ENCODE data around the gene CENPX.

The CENPX gene

DNA sequence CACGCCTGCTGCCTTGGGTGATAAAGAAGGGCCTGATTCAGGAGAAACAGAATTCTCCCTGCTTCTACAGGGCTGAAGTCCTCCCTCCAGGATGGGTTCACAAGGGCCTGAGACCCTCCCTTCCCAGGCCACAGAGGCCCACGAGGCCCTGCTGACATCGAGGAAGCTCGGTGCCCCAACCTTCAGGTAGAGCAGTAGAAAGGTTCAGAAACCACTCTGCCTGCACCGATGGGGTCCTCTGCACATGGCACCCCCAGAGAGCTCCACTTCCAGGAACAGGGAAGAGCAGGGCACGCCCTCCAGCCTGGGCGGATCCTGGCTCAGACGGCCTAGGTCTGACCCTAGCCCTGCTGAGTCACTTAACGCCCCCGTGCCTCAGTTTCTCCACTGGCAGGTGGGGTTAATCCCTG, 773 bp downstream of the CENPX start:
- DNase-seq: no peak

DNA sequence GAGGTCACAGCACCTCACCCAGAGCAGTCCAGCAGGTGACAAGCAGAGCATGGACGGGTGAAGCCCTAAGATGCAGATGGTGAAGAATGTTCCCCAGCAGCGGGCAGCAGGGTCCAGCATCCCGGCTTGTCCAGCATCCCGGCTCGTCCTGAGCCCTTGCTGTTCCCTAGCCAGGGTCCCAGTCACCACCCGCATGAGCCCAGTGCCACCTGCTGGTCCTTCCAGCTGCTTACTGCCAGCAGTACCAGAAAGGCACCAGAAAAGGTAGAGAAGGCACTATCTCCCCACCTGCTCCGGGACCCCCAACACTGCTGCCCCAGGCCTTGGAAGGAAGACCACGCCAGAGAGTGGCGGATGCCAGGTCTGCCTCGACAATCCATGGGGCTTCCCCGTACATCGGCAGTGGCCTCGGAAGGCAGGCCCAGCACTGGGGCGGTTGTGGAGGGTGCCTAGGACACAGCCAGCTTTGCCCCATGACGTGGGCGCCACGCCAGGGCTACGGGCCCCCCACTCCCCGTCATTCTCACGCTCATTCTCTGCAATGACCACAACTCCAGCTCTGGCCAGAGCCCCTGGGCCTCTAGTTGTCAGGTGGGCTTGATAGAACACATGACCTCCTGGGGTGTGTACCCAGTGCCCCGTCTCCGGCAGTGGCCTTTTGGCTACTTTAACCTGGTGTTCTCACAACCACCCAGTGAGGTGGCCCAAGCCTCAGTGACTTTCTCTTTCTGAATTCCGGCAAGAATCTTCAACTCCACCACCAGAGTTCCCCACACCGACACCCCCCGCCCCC, 1.4 kb downstream of the CENPX start:
- DNase-seq: peak; percentile 49

DNA sequence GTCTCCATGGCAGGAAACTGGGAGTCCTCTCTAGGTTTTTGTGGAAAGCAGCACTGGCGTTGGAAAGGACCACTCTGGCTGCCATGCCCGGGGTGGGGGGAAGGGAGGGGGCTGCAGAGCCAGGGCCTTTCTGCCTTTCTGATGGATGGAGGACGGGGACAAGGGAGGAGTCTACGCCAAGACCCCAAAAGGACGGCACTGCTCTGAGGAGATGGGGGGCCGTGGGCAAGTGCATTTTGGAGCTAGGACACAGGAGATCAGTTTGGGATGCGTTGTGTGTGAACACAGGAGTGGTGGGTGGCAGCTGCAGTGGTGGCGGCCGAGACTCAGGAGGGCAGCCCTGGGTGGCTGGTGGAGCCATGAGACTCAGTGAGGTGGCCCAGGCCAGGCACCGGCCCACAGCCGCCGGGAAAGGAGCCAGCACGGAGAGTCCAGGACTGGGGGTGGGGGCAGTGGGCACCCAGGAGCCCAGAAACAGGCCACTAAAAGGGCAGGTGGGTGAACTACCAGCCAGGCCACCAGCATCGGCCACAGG, 2.0 kb downstream of the CENPX start:
- DNase-seq: no peak

DNA sequence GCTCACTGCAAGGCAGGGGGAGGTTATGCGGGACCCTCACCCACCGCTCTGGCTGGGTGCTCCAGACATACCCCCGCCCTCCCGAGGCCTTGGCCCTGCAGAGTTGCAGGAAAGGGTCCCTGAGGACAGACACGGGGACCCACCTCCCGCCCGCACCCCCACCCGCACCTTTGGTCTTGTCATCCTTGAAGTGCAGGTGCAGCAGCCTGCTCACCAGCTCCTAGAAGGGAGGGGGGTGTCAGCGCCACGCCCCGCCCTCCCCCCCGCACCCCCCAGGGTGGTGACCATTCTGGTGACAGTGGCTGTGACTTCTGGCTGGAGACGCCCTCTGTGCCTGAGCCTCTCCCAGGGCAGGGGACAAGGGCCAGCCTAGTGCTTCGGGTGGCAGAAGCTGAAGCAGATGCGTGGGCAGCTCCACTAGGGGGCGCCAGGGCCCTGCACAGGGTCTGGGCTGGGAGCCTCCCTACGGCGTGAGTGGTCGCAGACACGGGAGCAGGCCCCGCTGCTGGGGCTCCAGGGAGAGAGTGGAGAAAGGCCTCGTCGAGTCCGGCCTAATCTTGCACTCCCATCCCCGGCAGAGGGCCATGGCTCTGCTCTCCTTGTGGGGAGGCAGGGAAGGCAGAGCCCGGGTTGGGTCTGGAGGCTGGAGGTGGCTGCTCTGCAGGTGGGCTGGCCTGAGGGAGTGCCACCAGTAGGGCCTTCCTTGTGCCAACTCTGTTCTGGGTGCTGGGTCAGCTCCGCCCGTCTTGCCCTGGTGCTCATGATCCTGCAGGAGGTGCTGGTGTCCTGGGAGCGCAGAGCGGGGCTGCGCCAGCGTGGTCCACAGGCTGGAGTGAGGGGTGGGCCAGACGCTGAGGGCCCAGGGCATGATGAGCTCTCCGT, 2.7 kb downstream of the CENPX start:
- DNase-seq: peak; percentile 53

DNA sequence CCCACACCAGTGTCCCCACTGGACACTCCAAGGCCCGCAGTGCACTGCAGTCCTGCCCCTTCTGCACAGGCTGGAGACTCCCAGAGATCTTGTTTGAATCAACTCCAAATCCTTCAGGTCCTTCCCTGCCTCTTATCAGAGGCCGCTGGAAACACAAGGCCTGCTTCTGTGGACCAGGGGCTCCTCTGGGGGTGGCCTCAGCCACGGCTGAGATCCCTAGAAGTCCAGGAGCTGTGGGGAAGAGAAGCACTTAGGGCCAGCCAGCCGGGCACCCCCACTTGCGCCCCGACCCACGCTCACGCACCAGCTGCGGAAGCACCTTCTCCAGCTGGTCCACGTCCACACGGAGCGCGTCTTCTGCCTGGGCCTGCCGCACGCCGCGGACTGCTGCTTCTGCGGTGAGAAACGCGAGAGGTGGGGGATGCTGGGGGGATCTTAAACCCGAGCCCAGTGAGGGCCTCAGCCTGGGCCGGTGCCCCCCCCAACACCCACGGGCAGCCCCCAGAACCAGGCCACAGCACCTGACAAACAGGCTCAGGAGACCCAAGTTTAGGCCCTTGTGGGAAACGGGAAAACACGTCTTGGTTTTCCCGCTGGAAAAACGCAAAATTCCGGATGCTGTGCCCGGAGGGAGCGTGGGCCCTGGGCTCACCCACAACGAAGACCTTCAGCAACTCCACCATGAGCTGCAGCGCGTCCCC, 3.5 kb downstream of the CENPX start:
- no peak for DNase-seq

DNA sequence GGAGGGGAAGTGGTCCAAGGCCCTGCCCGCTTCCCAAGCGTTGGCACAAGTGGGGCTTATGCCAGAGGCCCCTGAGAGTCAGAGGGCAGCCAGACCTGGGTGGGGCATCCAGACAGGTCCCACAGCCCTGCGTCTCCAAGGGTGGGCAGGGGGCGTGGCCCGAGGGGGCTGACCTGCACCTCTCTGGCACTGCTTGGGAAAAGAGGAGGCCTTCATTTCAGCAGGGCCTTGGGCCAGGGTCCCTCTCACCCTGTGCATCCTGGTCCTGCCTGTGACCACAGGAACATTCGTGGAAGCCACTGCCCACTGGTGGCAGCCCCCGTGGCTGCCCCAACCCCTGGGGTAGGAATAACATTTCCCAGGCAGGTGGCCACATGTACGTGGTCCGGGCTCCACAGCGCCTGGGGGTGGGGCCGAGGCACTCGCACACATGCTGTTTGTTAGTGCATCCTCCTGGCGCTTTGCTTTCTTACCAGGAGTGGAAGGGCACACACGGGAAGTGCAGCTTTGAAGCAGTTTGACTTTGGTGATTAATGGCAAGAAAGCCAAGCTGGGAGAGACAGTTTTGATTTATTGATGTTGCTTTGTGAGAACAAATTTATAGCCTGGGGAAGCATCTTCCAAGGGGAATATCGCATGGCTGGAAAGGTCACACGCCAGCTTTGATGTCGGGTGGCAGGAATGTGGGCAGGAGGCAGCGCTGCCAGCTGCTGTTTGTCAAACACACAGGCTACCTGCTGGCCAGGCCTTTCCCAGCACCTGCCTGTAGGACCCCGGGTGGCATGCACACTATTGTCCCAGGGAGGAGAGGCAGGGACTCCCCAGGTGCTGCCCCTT, 4.3 kb downstream of the CENPX start:
- DNase-seq: no peak

DNA sequence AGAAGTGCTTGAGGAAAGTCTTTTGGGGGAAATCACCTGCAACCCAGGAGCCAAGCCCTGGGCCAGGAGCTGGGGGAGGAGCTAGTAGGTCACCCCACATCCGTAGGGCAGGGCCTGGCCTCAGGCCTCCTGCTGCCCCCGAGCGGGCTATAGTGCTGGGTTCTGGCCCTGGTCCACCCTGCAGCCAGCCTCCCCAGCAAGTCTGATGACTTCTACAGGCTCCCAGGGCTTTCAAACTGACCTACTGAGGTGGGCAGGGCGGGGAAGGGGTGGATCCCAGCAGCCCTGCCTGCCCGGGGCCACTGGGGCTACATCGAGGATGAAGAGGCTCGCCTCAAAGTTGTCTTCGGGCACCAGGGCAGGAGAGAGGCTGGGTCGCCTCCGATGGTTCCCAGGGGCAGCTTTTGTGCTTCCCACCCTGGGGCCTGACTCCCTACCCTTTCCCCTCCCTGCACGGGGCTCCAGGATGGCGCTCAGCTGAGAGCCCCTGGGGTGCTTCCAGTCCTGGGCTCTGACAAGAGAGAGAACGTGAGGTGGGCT, 5.0 kb downstream of the CENPX start:
- DNase-seq: no peak

DNA sequence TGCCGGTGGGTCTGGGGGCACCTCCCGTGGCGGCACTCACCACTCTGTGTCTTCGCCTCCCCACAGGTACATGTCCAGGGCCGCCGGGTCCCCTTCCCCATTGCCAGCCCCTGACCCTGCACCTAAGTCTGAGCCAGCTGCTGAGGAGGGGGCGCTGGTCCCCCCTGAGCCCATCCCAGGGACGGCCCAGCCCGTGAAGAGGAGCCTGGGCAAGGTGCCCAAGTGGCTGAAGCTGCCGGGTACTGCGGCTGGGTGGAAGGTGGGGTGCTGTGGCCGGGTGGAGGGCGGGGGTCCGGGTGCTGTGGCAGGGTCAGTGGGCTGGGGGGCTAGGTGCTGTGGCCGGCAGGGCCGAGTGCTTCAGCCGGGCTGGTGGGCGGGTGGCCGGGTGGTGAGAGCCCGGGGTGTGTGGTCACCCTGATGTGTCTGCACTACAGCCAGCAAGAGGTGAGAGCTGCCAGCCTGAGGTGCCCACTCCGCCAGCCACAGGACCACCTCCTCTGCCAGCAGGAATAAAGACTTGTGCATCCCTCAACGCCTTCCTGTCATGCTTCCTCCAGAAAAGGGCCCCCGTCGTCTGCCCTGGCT, 5.7 kb downstream of the CENPX start:
- no peak for DNase-seq

DNA sequence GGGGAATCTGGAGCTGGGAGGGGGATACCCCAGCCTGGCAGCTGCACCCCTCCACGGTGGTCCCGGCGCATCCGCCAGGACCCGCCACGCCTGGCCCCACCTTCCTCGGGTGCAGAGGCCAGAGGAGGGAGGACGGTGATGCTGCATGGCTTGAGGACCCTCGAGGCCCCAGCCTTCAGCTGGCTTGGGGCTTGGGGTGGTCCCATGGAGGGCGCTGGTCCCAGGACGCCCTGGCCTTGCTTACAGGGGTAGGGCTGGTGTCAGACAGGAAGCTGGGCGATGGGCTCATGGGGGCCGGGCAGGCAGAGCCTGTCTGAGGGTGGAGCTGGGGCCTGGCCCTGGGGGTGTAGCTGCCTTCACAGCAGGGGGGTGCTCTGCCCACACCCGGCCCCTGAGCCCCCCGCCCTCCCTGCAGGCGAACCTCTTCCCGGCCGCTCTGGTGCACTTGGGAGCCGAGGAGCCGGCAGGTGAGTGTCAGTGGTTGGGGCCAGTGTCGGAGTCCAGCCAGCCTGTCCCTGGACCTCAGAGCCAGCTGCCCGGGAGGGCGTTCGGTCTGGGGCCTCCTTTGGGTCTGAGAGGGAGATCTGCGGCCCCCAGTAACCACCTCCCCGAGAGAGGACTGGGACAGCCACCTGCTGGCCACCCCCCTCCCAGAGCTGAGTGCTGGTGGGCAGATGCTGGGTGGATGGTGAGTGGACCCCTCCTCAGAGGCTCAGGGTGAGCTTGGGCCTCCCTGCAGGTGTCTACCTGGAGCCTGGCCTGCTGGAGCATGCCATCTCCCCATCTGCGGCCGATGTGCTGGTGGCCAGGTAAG, 6.4 kb downstream of the CENPX start:
- no peak for DNase-seq

DNA sequence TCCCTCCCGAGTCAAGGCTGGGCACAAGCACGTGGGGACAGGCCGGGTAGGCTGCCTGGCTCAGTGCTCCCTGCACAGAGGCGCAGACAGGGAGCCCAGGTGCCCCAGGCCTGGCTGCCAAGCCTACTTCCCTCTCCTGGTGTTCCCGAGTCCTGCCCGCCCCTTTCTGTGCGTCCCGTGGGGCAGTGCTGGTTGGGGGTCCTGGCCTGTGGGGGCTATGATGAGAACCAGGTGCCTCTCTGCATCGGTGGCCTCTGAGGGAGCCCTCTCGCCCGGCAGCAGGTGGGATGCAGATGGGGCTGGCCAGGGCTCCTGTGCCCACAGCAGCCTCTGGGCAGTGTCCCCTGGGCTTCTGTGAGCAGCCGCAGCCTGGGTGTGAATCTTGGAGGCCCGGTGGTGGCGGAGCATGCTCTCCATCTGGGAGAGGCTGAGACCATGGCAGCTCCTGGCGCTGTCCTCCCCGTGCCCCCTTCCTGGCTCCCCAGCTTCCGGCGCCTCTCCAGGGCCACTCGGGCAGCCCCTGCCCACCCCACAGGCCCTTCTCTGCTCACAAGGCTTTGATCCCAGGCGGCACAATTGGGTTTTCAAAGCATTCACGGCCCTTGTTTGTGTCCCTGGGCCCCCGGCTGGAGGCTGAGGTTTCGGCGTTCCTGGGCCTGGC, 7.2 kb downstream of the CENPX start:
- DNase-seq: no peak

DNA sequence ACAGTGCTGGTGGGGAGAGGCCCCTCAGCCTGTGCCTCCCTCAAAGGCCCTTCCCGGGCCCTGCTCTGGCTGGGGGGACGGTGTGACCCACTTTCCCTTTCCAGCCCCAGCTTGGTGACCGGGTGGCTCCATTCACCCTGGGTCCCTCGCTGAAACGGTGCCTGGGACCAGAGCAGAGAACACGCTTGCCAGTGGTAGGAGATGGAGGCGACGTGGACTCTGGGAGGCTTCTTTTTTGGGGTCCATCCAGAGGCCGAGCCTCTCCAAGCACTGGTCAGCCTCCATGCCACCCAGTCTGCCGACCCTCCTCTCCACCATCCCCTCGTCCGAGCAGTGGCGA, 7.7 kb downstream of the CENPX start:
- no peak for DNase-seq

DNA sequence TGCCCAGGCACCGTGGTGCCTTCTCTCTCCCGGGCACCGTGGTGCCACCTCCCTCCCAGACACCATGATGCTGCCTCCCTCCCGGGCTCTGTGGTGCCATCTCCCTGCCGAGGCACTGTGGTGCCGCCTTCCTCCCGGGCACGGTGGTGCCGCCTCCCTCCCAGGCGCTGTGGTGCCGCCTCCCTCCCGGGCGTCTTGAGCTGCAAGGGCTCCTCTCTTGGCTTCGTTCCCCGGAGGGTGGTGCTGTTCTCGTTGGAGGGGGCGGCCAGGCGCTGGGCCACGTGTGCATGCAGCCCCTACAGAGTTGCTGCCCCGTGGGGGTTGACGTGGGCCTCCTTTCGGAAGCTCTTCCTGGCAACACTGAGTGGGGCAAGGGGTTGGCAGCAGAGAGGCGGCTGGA, 8.2 kb downstream of the CENPX start:
- DNase-seq: no peak

DNA sequence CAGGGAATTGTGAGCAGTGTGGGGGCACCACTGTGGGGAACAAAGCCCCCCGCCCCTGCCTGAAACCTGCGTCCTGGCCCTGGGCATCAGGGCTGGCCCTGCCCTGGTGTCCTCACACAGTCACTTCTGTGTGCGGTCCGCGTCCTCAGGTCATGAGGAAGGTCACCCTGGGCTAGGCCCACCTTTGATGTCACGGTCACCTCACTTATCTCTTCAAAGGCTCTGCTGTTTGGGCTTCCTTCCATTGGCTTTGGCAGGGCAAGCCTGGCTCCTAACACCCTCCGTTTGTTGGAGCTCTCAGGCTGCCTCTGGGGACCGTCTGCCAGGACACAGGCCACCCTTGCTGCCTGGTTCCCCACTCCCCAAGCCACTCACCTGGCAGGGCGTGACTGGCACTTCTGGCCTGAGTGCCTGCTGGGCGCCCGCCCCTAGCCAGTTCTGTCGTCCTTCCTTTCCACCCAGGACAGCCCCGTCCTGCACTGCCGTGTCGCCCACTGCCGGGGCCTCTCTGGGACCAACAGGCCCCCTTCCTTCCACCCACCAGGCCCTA, 8.8 kb downstream of the CENPX start:
- DNase-seq: no peak

DNA sequence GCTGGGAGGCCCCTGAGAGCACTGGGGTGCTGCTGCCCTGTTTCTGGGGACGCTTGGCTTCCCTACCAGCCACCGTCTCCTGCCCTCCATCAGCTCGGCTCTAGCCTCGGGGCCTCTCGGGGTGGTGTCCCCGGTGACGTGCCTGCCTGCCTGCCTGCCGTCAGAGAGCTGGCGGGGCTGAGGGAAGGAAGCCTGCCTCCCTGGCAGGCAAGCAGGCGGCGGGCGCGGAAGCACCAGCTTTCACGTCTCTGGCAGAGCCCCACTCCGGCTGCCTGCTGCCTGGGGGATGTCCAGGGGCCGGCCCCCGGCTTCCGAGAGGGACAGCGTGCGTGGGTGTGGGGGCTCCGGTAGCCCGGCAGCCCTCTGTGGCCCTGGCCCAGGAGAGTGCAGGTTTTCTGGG, 9.3 kb downstream of the CENPX start:
- DNase-seq: no peak

DNA sequence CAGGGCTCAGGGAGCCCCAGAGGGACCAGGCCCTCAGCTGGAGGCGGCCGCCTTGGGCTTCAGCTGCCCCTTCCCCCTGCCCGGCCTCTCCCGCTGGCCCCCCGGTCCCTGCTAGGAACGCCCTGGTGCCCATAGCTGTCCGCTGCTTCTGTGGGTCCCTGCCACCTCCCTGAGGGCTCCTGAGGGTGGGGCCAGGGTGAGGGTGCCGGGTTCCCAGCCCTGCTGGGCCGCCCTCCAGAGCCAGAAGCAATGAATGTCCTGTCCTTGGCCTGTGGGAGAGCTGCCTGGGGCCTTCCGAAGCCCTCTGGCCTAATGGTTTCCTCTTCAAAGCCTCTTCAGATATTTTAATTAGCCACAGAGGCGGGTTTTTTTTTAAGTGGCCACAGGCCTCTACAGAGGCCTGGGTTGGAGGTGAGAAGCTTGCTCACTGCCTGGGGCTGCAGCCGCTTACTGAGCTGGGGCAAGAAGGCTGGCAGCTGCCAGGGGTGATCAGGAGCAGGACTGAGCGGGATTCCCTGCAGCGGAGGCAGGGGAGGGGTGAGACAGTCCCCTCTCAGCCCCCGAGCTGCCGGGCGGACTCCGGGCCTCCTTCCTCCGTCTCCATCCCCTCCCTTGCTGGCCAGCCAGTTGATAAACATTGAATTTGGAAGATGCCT, 9.9 kb downstream of the CENPX start:
- no peak for DNase-seq

DNA sequence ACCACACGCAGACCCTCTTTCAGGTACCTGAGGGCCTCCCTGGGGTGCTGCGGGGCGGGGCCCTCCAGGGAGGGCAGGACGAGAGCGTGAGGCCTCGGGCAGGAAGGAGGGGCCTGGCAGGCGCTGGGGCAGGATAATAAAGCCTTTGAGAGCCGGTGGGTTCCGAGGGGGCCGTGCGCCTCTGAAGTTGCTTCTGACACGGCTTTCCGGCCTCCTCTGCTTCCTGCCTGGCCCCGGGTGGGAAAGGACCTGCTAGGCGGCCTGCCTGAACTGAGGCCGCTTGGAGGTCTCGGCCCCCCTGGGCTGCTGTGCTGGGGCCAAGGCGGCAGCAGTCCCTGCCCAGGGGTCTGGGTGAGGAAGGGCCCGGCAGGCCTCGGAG, 10.4 kb downstream of the CENPX start:
- no peak for DNase-seq

DNA sequence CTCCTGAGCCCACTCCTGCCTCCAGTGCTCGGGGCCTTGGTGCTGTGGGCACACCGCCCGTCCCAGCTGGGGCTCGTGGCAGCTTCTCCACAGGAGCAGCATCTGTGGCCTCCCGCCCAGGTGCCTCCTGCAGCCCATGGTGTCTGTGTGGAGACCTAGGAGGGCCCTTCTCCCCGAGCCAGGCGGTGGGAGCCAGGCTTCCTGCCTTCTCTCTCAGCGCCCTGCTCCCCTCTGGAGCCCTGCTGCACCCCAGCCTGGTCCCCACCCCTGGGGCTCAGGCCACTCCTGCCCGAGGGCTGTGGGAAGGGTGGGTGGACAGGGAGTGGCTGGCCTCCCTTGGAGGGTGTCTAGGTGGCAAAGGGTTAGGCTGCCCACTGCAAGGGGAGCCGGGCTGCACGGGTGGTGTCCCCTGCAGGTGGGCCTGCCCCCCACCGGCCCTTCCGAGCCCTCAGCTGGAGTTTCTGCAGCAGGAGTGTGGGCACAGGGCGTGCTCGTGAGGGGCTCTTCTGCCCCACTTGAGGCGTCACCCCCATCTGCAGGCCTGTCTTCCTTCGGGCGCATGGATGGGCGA, 11.0 kb downstream of the CENPX start:
- DNase-seq: no peak

DNA sequence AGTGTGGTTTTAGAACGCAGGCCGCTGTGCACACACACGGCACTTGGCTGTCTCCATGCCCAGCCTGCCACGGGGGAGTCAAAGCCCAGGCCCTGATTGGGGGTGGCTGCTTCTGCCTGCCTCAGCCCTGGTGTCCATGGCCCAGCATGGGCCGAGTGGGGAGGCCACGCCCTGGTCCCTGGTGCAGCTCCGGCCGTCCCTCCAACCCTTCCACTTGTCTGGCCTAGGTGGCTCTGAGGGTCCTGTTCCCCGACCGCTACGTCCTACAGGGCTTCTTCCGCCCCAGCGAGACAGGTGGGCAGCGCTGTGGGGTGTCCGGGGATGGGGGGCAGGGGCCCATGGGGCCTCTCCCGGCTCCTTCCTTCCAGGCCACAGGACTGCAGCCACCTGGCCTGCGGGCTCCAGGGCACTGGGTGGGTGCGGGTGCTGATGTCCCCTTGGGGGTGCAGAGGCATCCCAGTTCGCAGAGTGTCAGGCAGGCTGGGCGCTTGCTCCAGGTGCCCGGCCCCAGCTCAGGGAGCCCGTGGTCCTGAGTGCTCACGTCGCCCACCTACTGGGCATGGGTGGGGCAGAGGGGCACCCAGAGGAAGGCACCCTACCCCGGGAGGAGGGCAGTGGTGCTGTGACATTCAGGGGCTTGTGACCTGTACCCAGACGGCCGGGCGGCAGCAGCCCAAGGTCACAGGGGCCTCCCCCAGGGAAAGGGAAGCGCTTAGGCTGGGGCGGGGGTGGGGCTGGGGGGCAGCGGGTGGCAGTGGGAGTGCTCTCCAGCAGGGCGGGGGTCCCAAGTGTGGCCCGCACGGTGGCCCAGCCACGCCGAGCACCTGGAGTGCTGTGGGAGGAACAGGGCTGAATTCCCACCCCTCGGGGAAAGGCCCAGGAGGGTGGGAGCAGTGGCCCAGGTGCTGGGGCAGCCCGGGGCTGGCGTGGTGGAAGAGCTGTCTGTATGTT, 11.8 kb downstream of the CENPX start:
- no peak for DNase-seq
